ENCODE measurements around the gene REPS2. TPM values are rescaled to one million over a fixed set of nuclear protein-coding genes. Genes with fewer than 3 reads are reported as not detected.
A peak's percentile ranks its signal among the peaks of the same experiment; 100 is the strongest.

REPS2 gene
- total RNA-seq, 2 experiments from 2014 or later: 0.41 to 4.0 TPM

- H3K9me2 ChIP-seq (ENCODE audit: insufficient read depth, low read length): no peaks in the 10 kb centered on the region
- H3K36me3 ChIP-seq (ENCODE audit: insufficient read depth, low read length): no peaks in the 10 kb centered on the region
- H3K4me1 ChIP-seq (ENCODE audit: insufficient read depth, low read length, poor library complexity, severe bottlenecking): peaks cover 9% of the 10 kb centered on the region
- no peak for TF ChIP-seq EZH2phosphoT487 (IDR thresholded peaks at IDR 0.05; ENCODE audit: borderline replicate concordance, low read depth, low read length)
- TF ChIP-seq, protein P1, sequence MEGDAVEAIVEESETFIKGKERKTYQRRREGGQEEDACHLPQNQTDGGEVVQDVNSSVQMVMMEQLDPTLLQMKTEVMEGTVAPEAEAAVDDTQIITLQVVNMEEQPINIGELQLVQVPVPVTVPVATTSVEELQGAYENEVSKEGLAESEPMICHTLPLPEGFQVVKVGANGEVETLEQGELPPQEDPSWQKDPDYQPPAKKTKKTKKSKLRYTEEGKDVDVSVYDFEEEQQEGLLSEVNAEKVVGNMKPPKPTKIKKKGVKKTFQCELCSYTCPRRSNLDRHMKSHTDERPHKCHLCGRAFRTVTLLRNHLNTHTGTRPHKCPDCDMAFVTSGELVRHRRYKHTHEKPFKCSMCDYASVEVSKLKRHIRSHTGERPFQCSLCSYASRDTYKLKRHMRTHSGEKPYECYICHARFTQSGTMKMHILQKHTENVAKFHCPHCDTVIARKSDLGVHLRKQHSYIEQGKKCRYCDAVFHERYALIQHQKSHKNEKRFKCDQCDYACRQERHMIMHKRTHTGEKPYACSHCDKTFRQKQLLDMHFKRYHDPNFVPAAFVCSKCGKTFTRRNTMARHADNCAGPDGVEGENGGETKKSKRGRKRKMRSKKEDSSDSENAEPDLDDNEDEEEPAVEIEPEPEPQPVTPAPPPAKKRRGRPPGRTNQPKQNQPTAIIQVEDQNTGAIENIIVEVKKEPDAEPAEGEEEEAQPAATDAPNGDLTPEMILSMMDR (conservative IDR thresholded peaks at IDR 0.05; ENCODE audit: low read length): no peak
- no peak for DNase-seq (ENCODE audit: low spot score)
- CTCF ChIA-PET (ENCODE audit: unreplicated experiment): no interaction called here
- no peaks in the 10 kb centered on the region for H3K9me3 ChIP-seq (ENCODE audit: low read length)
- H3K79me2 ChIP-seq (ENCODE audit: insufficient read depth, low read depth, low read length): no peaks in the 10 kb centered on the region
- H3K4me3 ChIP-seq (ENCODE audit: low read depth, low read length, poor library complexity, severe bottlenecking): no peak overlapping the region
- intact Hi-C loops (cut with micrococcal nuclease; ENCODE audit: unreplicated experiment): no loop called here
- BruUV-seq (replicated peaks): no TSS peak
- H2AFZ ChIP-seq (ENCODE audit: low read length): no peak overlapping the region
- H4K20me1 ChIP-seq (ENCODE audit: insufficient read depth, low read length): no peaks in the 10 kb centered on the region
- H3K27ac ChIP-seq (ENCODE audit: low read depth, low read length, poor library complexity, severe bottlenecking): no peak overlapping the region
- no peak overlapping the region for H3K4me2 ChIP-seq (ENCODE audit: low read length)
- POLR2A ChIA-PET: interaction anchor here (0.6 to 1.1 kb wide), 6 partner anchors 33 to 1500 kb away, joined by 3 to 4 read pairs (median 3); no protein-coding TSS in a partner anchor
Observed at GRCh38 chrX:17020356-17020755, 73.9 kb downstream of the REPS2 start.

- Histone ChIP-seq H3K4me2 (ENCODE audit: low read length) (peak overlapping the region; percentile 20; the same call in 1 of the 2 replicates), H3K79me2 (ENCODE audit: insufficient read depth, low read depth, low read length) (no peaks in the 10 kb centered on the region), H2AFZ (ENCODE audit: low read length) (peak overlapping the region; percentile 31; the same call in 1 of the 2 replicates), H3K4me1 (ENCODE audit: insufficient read depth, low read length, poor library complexity, severe bottlenecking) (peaks cover 9% of the 10 kb centered on the region), H4K20me1 (ENCODE audit: insufficient read depth, low read length) (no peaks in the 10 kb centered on the region), H3K9me2 (ENCODE audit: insufficient read depth, low read length) (no peaks in the 10 kb centered on the region), H3K36me3 (ENCODE audit: insufficient read depth, low read length) (no peaks in the 10 kb centered on the region), H3K9me3 (ENCODE audit: low read length) (no peaks in the 10 kb centered on the region), H3K27ac (ENCODE audit: low read depth, low read length, poor library complexity, severe bottlenecking) (no peak overlapping the region), H3K4me3 (ENCODE audit: low read depth, low read length, poor library complexity, severe bottlenecking) (no peak overlapping the region)
- ChIA-PET POLR2A (interaction anchor here (0.5 to 1.1 kb wide), 6 partner anchors 32 to 1500 kb away, joined by 3 read pairs; no protein-coding TSS in a partner anchor), CTCF (ENCODE audit: unreplicated experiment) (no interaction called here)
- DNase-seq (ENCODE audit: low spot score): no peak
- intact Hi-C loops (cut with micrococcal nuclease; ENCODE audit: unreplicated experiment): no loop called here
- BruUV-seq (replicated peaks): no TSS peak
- TF ChIP-seq, protein P1 (conservative IDR thresholded peaks at IDR 0.05; ENCODE audit: low read length): no peak
- no peak for TF ChIP-seq EZH2phosphoT487 (IDR thresholded peaks at IDR 0.05; ENCODE audit: borderline replicate concordance, low read depth, low read length)
Observed at GRCh38 chrX:17020851-17021821, 74.7 kb downstream of the REPS2 start.
